ENCODE results near the gene PLEKHA3. TPM values are rescaled to one million over a fixed set of nuclear protein-coding genes. Genes with fewer than 3 reads are reported as not detected.

Gene PLEKHA3
- total RNA-seq (2021) (35.7 and 50.3 TPM in 2 replicates), Bru-seq, nascent RNA (percentile 94 among the genes with signal in this experiment), BruChase-seq, experiment 1, labeled RNA remaining after a 2-hour chase (percentile 94 among the genes with signal in this experiment), BruChase-seq, experiment 2, labeled RNA remaining after a 6-hour chase (percentile 92 among the genes with signal in this experiment)
- long read RNA-seq, full-length matches to known transcripts = 55 of 62 reads
- long read RNA-seq, partial matches to known transcripts = 0 of 62 reads
- long read RNA-seq, other reads (novel, unspliced or antisense) = 7 of 62 reads

DNA sequence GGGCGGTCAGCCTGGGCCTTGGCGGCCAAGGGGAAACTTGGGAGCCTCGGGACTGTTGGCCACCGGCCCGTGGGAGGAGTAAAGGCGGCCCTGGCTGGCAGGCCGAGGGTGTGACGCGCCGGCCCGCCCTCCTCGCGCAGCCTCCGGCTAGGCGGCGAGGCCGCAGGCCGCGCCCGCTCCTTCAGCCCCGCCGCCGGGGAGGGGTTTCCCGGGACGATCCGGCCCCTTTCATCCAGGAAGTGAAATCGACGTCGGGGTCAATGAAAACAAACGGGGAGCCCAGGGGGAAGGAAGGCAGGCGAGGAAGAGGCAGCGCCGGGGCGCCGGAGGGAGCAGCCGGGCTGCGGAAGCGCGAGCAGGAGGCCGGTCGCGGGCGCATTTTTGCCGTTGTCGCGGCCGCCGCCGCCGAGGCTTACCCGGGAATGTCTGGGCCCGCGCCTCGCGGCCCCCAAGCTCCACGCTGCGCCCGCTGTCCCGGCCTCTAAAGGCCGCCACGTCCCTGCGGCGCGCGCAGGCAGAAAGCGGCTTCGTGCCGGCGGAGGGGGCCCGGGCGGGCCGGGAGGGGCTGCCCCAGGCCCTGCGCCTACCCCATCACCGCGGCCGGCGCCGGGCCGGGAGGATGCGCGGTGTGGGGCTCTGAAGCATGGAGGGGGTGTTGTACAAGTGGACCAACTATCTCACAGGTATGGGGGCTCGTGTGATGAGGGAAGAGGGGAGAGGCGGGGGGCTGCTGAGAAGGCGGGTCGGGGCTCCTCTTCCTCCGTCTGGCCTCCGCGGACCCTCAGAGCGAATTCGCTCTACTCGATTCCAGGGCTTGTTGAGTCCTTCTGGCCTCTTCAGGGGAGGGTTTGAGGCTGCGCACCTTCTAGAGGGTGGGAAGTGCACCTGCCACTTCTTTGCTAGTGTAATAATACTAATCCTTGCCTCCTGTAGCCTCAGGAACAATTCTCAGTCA, at the start of gene PLEKHA3:
Gene PLEKHA3 (plus strand): TSS at position 231 of the 955 bp plus-strand sequence. CDS start 413 bp downstream, at position 644.
- no peaks in the 10 kb centered on the region for H3K36me3 ChIP-seq (ENCODE audit: low read depth)
- DNase-seq = peak; percentile 96 to 100
- TF ChIP-seq EZH2 (IDR thresholded peaks at IDR 0.05; ENCODE audit: low read depth) (no peak), CTCF (conservative IDR thresholded peaks at IDR 0.05) (no peak)
- CTCF ChIA-PET = interaction anchor here (0.6 to 1.0 kb wide), 2 partner anchors 62 to 130 kb away, joined by 3 read pairs; no protein-coding TSS in a partner anchor
- H3K4me2 ChIP-seq = peak within 1 kb of the TSS; percentile 96
- H3K9me3 ChIP-seq (ENCODE audit: insufficient read depth, low read depth) = no peaks in the 10 kb centered on the region
- H3F3A ChIP-seq (ENCODE audit: insufficient read depth, low read depth) = peaks cover 15% of the 10 kb centered on the region
- H3K27ac ChIP-seq = peak within 1 kb of the TSS; percentile 56
- peaks cover 42% of the 10 kb centered on the region for H4K20me1 ChIP-seq (ENCODE audit: insufficient read depth)
- no TSS peak for BruUV-seq (replicated peaks)
- peaks cover 56% of the 10 kb centered on the region for H3K4me1 ChIP-seq (replicated peaks; ENCODE audit: insufficient read depth)
- H3K9me2 ChIP-seq (ENCODE audit: insufficient read depth) = no peaks in the 10 kb centered on the region
- intact Hi-C loops (cut with micrococcal nuclease; ENCODE audit: unreplicated experiment) = loop anchor here (1.0 kb wide), 2 partner anchors 43 to 66 kb away; no protein-coding TSS in a partner anchor
- peak within 1 kb of the TSS; percentile 77 for H3K4me3 ChIP-seq
- H2AFZ ChIP-seq = peak within 1 kb of the TSS; percentile 100
- POLR2A ChIA-PET (ENCODE audit: unreplicated experiment) = interaction anchor here (0.5 to 1.0 kb wide), 4 partner anchors 29 to 217 kb away, joined by 3 to 8 read pairs (median 4); partner anchors contain the start of genes PJVK and PRKRA
- H3K79me2 ChIP-seq (ENCODE audit: low read depth) = peaks cover 50% of the 10 kb centered on the region
- no peaks in the 10 kb centered on the region for H3K27me3 ChIP-seq (ENCODE audit: insufficient read depth, low read depth)

- no peaks in the 10 kb centered on the region for H3K27me3 ChIP-seq (ENCODE audit: insufficient read depth, low read depth)
- H2AFZ ChIP-seq = no peak overlapping the region
- H3K4me2 ChIP-seq = no peak overlapping the region
- intact Hi-C loops (cut with micrococcal nuclease; ENCODE audit: unreplicated experiment) = no loop called here
- H3F3A ChIP-seq (ENCODE audit: insufficient read depth, low read depth) = peaks cover 16% of the 10 kb centered on the region; the same call in 1 of the 2 replicates
- H3K9me3 ChIP-seq (ENCODE audit: insufficient read depth, low read depth) = no peaks in the 10 kb centered on the region
- no peaks in the 10 kb centered on the region for H3K4me1 ChIP-seq (replicated peaks; ENCODE audit: insufficient read depth)
- no peak for DNase-seq
- H3K79me2 ChIP-seq (ENCODE audit: low read depth) = no peaks in the 10 kb centered on the region
- POLR2A ChIA-PET (ENCODE audit: unreplicated experiment) = no interaction called here
- no TSS peak for BruUV-seq (replicated peaks)
- H3K9me2 ChIP-seq (ENCODE audit: insufficient read depth) = no peaks in the 10 kb centered on the region
- no peak overlapping the region for H3K4me3 ChIP-seq
- H3K36me3 ChIP-seq (ENCODE audit: low read depth) = peaks cover 73% of the 10 kb centered on the region
- CTCF ChIA-PET = no interaction called here
- H3K27ac ChIP-seq = no peak overlapping the region
- no peak for TF ChIP-seq EZH2 (IDR thresholded peaks at IDR 0.05; ENCODE audit: low read depth)
- TF ChIP-seq CTCF (conservative IDR thresholded peaks at IDR 0.05) = no peak
- no peaks in the 10 kb centered on the region for H4K20me1 ChIP-seq (ENCODE audit: insufficient read depth)
These were observed 43.6 kb upstream of the PLEKHA3 start for GRCh38 chr2:178436662-178437061.

GRCh38 chr2:178441426-178441825, 38.8 kb upstream of the PLEKHA3 start:
- no peak for DNase-seq
- BruUV-seq (replicated peaks) = no TSS peak
- Histone ChIP-seq H3K27ac (no peak overlapping the region), H3K79me2 (ENCODE audit: low read depth) (no peaks in the 10 kb centered on the region), H3K27me3 (ENCODE audit: insufficient read depth, low read depth) (no peaks in the 10 kb centered on the region), H3K9me2 (ENCODE audit: insufficient read depth) (no peaks in the 10 kb centered on the region), H3F3A (ENCODE audit: insufficient read depth, low read depth) (no peaks in the 10 kb centered on the region; the same call in 1 of the 2 replicates), H3K9me3 (ENCODE audit: insufficient read depth, low read depth) (no peaks in the 10 kb centered on the region), H3K4me3 (no peak overlapping the region), H3K36me3 (ENCODE audit: low read depth) (peaks cover 78% of the 10 kb centered on the region), H3K4me2 (no peak overlapping the region), H2AFZ (no peak overlapping the region), H3K4me1 (replicated peaks; ENCODE audit: insufficient read depth) (no peaks in the 10 kb centered on the region), H4K20me1 (ENCODE audit: insufficient read depth) (no peaks in the 10 kb centered on the region)
- intact Hi-C loops (cut with micrococcal nuclease; ENCODE audit: unreplicated experiment) = no loop called here
- ChIA-PET CTCF (interaction anchor here (0.7 kb wide), 2 partner anchors 371 to 372 kb away, joined by 5 to 6 read pairs; no protein-coding TSS in a partner anchor), POLR2A (ENCODE audit: unreplicated experiment) (interaction anchor here (0.6 to 0.7 kb wide), 2 partner anchors 657 to 1251 kb away, joined by 5 to 8 read pairs; no protein-coding TSS in a partner anchor)
- no peak for TF ChIP-seq CTCF (conservative IDR thresholded peaks at IDR 0.05)
- no peak for TF ChIP-seq EZH2 (IDR thresholded peaks at IDR 0.05; ENCODE audit: low read depth)
